GM21390 (cell line): ENCODE measurements around the gene CCDC50.

Experiments
- ATAC-seq: cut with Tn5 transposase; IDR thresholded peaks from one replicate; pipeline ENCODE4 v1.9.1; 2021; ENCODE audit not compliant: unreplicated experiment

Gene CCDC50

GRCh38 chr3:191345334-191345733 lies 16.1 kb downstream of the CCDC50 start:
- ATAC-seq: no peak

GRCh38 chr3:191347228-191347627 lies 18.0 kb downstream of the CCDC50 start:
- ATAC-seq: no peak

GRCh38 chr3:191348098-191348497 lies 18.9 kb downstream of the CCDC50 start:
- ATAC-seq: peak; percentile 39

- no peak for ATAC-seq
Observed at GRCh38 chr3:191350396-191351090, 21.3 kb downstream of the CCDC50 start.

GRCh38 chr3:191352014-191352413 lies 22.8 kb downstream of the CCDC50 start:
- ATAC-seq: no peak

- ATAC-seq: peak; percentile 22
Observed at GRCh38 chr3:191353022-191353777, 24.0 kb downstream of the CCDC50 start.

- ATAC-seq: peak; percentile 72
Observed at GRCh38 chr3:191355406-191355805, 26.2 kb downstream of the CCDC50 start.

GRCh38 chr3:191356631-191357439 lies 27.6 kb downstream of the CCDC50 start:
- ATAC-seq: no peak

- no peak for ATAC-seq
Observed at GRCh38 chr3:191357909-191358308, 28.7 kb downstream of the CCDC50 start.

- ATAC-seq: peak; percentile 33
Observed at GRCh38 chr3:191358929-191359328, 29.7 kb downstream of the CCDC50 start.

- no peak for ATAC-seq
Observed at GRCh38 chr3:191360620-191361019, 31.4 kb downstream of the CCDC50 start.

- ATAC-seq: no peak
Observed at GRCh38 chr3:191361456-191361855, 32.3 kb downstream of the CCDC50 start.

GRCh38 chr3:191362037-191362436 lies 32.8 kb downstream of the CCDC50 start:
- ATAC-seq: no peak

GRCh38 chr3:191362524-191363090 lies 33.4 kb downstream of the CCDC50 start:
- ATAC-seq: no peak

GRCh38 chr3:191363221-191363620 lies 34.0 kb downstream of the CCDC50 start:
- no peak for ATAC-seq

GRCh38 chr3:191366675-191367074 lies 37.5 kb downstream of the CCDC50 start:
- no peak for ATAC-seq

GRCh38 chr3:191368755-191369615 lies 39.8 kb downstream of the CCDC50 start:
- ATAC-seq: no peak

GRCh38 chr3:191369616-191370010 lies 40.4 kb downstream of the CCDC50 start:
- ATAC-seq: no peak

- ATAC-seq: no peak
Observed at GRCh38 chr3:191372122-191372521, 42.9 kb downstream of the CCDC50 start.

GRCh38 chr3:191373327-191373726 lies 44.1 kb downstream of the CCDC50 start:
- ATAC-seq: no peak
